Activated CD4-positive, alpha-beta T cell treated with anti-CD3 and anti-CD28 coated beads for 4 hours (primary cell): ENCODE results near the gene ZFP36.

Source experiments
- DNase-seq, 2 donors: peaks; one replicate each; pipeline ENCODE4 v3.0.0-alpha.2; 2020

Gene ZFP36

DNA sequence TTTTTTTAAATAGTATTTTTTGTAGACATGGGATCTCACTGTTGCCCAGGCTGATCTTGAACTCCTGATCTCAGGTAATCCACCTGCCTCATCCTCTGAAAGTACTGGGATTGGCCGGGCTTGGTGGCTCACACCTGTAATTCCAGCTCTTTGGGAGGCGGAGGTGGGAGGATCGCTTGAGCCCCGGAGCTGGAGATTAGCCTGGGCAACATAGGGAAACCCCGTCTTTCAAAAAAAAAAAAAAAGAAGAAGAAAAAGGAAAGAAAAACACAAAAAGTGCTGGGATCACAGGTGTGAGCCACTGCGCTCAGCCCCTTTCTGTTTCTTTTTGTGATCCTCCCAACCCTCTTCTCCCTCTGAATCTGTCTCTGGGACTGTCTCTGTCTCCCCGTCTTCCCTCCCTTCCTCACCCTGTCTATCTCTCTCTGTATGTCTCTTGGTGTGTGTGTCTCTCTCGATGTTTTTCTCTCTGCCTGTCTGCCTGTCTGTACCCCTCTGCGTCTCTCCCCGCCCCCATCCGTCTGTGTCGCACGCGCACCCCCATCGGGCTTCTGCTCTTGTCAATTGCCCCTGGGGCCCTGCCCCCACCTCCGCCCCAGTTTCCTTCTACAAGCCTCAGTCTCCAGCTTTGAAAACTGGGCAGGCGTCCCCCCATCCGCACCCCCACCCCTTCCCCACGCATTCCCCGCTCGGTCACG, 540 bp upstream of the ZFP36 start:
- peak; percentile 91 to 93 for DNase-seq

DNA sequence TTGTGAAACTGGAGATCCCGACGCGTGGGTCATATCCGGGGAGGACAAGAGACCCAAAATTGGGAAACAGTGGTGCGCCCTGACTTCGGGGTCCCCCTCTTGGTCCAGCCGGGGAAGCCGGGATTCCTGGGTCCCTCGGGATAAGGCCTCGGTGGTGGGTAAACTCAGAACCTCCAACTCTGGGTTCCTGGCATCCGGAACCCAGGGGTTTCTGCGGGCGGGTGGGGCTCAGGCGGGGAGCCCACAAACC, 688 bp downstream of the ZFP36 start:
- no peak for DNase-seq

DNA sequence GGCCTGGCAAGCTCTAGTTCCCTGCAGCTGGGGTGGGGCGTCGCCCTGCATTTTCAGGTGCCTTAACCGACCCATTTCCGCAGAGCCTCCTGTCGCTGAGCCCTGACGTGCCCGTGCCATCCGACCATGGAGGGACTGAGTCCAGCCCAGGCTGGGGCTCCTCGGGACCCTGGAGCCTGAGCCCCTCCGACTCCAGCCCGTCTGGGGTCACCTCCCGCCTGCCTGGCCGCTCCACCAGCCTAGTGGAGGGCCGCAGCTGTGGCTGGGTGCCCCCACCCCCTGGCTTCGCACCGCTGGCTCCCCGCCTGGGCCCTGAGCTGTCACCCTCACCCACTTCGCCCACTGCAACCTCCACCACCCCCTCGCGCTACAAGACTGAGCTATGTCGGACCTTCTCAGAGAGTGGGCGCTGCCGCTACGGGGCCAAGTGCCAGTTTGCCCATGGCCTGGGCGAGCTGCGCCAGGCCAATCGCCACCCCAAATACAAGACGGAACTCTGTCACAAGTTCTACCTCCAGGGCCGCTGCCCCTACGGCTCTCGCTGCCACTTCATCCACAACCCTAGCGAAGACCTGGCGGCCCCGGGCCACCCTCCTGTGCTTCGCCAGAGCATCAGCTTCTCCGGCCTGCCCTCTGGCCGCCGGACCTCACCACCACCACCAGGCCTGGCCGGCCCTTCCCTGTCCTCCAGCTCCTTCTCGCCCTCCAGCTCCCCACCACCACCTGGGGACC, 1.2 kb downstream of the ZFP36 start:
- DNase-seq, result peak; percentile 45 to 59

DNA sequence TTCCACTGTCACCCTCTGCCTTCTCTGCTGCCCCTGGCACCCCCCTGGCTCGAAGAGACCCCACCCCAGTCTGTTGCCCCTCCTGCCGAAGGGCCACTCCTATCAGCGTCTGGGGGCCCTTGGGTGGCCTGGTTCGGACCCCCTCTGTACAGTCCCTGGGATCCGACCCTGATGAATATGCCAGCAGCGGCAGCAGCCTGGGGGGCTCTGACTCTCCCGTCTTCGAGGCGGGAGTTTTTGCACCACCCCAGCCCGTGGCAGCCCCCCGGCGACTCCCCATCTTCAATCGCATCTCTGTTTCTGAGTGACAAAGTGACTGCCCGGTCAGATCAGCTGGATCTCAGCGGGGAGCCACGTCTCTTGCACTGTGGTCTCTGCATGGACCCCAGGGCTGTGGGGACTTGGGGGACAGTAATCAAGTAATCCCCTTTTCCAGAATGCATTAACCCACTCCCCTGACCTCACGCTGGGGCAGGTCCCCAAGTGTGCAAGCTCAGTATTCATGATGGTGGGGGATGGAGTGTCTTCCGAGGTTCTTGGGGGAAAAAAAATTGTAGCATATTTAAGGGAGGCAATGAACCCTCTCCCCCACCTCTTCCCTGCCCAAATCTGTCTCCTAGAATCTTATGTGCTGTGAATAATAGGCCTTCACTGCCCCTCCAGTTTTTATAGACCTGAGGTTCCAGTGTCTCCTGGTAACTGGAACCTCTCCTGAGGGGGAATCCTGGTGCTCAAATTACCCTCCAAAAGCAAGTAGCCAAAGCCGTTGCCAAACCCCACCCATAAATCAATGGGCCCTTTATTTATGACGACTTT, 2.0 kb downstream of the ZFP36 start:
- DNase-seq, result no peak

DNA sequence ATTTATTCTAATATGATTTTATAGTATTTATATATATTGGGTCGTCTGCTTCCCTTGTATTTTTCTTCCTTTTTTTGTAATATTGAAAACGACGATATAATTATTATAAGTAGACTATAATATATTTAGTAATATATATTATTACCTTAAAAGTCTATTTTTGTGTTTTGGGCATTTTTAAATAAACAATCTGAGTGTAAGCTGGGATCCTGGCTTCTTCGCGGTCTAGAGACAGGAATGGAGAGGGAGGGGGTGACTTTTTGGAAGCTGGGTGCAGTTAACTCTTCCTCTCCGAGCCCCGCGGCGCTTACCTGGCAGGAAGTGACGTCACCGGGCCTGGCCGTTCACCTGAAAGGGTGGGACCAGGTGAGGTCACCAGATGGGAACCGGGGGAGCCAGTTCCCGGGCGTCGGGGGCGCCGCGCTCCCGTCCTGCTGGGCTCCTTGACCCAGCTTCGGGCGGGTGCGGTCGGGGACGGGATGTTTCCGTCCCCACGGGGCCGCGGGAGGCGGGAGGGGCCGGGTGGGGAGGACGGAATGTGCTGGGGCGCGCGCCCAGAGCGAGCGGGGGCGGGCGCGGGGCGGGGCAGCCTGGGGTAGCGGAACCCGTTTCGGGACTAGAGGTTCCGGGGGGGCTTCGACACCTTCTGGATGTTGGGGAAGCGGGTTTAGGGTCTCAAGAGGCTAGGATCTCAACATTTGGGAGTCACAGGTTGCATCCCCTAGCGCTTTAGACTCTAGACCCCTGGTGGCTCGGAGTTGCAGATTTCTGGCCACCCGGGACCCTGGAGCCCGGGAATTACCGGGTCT, 2.8 kb downstream of the ZFP36 start:
- DNase-seq, result peak; percentile 84 to 89

DNA sequence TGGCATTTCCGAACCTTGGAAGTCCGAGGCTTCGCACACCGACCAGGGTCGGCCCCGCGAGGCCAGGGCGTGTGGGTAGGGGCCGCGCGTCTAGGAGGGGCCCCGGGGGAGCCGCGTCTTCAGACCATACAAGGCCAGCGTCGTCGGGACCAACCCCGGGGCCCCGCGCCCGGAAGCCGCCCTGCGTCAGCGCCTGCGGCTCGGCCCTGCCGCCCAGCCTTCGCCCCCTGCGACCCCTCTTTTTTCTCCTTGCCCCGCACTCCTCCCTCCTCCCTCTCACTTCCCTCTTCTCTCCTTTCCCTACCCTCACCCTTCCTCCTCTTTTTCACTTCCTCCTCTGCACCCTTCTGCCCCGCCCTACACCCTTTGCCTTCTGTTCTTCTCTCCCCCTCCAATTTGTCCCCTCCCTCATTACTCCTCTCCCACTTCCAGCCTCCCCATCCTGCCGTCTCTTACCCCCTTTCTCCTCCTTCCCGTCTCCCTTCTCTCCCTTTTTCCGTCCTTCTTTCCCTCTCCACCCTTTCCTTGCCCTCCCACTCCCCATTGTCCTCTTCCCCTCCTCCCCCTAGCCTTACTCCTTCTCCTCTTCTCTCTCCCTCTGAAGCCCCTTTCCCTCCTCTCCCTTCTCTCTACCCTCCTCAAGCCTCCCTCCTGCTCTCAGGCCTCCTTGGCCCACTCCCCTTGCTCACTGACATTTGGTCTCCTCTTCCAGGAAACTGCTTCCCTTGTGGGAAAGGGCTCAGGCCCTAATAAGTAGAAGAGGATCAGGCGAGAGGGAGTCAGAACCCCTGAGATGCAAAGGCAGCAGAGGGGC, 3.6 kb downstream of the ZFP36 start:
- peak; percentile 52 to 60 for DNase-seq

DNA sequence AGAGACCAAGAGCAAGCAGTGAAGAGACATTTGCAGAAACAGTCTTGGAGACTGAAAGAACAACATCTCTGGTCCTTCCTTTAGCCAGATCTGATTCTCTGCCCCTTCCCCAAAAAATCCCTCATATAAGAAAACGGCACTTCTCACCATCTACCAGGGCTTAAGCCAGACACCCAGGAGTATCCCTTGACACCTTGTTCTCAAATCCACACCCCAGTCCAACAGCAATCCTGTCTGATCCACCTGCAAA, 4.1 kb downstream of the ZFP36 start:
- no peak for DNase-seq

DNA sequence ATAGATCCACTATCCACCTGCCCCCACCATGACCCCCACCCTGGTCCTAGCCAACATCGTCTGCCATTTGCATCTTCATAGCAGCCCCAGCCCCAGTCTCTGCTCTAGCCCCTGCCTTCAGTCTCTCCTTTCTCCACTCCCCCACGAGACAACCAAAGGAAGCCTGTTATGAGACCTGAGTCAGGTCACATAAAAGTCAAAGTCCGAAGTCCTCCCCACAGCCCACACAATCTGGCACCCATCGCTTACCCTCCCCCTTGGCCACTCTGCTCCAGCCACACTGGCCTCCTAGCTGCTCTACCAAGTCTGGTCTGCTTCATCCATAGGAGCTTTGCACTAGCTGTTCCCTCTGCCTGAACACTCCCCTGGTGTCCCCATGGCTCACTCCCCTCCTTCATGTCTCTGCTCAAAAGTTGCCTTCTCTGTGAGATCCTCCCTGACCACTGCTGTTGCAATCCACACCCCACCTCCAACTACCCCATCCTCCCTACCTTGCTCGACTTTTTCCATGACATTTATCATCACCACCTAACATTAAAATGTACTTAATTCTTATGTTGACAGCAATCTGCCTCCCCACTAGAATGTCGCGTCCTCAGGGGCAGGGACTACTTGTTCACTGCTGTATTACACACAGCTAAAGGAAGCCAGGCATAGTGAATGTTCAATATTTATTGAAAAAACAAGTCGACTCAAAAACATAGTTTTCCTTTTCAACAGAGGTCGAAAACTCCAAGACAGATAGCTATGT, 4.6 kb downstream of the ZFP36 start:
- no peak for DNase-seq

DNA sequence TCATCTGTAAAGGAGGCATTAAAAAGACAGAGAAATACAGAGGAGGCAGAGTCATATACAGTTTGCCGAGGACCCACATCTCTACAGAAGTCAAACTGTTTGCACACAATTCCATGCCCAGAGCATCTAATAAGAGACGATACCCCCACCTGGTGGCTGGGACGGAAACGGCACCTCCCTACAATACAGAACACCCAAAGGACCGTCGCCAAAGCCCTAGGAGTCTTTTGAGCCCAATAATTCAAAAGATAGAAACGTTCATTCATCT, 5.1 kb downstream of the ZFP36 start:
- DNase-seq, result peak; percentile 90 to 96

DNA sequence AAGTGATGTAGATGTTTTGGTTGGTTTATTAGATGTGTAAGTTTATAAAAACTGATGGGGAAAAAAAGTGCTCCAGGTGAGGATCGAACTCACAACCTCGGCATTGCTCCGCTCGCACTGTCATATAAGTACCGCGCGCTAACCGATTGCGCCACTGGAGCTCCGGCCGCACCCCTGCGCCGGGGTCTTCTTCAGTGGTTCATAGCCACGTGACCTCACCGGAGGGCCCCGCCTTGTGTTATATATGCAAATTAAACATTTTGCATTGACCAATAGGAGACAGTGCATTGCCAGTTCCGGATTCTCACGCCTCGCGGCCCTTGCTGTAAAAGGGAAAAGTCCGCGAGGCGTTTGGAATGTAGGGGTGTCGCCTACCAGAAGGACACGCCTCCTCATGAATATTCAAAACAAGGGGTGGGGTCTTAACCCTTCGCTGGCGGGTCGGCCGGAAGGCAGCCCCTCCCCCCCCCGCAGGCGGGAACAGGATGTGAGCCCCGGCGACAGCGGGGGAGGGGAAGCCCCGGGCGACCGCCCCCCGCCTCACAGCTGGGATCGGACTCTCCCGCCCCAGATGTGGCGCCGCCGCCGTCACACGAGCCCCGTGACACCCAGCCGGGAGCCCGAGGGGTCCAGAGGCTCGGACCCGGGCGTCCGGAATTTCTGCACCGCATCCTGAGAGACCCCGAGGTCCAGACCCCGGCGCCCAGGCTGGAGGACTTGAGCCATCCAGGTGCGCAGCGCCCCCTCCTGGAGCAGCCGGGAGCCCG, 5.6 kb downstream of the ZFP36 start, which contains the start of gene PLEKHG2:
Gene PLEKHG2 (plus strand): TSS at position 570 of the 767 bp plus-strand sequence. CDS start 1,418 bp downstream, outside the sequence.
- DNase-seq, result peak; percentile 96 to 98

DNA sequence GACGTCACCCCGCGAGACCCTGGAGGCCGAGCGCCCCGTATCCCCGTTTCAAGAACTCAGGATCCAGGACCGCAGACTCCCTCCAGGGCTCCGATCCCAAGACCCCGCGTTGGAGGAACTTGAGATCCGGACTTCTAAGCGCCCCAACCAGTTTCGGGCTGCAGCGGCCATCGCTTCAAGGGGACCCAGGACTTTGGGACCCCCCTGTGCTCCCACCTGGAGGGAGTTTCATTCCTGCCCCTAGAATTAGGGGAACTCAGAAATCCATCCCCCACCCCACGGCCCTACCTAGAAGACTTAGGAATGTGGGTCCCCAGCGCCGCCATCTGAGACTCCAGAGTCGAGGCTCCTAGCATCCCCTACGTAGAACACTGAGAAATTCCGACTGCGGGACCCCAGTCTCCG, 6.2 kb downstream of the ZFP36 start:
- DNase-seq, result no peak

DNA sequence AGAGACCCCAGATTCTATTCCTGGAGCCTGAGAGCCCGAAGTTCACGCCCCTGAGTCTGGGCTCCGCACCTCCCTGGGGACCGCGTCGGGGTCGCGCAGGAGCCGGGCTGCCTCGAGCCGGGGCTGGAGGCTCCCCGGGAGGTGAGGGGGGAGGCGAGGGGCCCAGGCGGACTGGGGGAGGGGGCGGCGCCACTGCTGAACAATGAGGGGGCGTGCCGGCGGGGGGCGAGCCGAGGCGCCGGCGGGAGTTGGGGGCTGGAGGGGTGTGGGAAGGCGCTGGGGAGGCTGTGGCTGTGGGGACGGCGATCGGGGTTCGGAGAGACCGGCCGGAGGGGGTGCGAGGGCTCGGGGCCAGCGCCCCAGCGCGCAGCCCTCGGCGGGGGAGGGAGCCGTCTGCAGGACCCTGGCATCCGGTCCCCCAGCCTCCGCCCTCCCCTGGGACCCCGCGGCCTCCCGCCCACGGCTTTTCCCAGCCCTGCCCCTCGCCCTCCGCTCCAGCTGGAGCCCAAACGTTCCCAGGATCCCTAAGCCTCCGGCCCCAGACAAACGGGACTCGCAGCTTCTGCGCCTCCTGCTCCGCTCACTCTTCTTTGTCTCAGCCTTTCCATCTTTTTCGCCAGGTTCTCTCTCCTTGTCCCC, 6.7 kb downstream of the ZFP36 start:
- DNase-seq, result peak in 1 of 2 donors; percentile 47

DNA sequence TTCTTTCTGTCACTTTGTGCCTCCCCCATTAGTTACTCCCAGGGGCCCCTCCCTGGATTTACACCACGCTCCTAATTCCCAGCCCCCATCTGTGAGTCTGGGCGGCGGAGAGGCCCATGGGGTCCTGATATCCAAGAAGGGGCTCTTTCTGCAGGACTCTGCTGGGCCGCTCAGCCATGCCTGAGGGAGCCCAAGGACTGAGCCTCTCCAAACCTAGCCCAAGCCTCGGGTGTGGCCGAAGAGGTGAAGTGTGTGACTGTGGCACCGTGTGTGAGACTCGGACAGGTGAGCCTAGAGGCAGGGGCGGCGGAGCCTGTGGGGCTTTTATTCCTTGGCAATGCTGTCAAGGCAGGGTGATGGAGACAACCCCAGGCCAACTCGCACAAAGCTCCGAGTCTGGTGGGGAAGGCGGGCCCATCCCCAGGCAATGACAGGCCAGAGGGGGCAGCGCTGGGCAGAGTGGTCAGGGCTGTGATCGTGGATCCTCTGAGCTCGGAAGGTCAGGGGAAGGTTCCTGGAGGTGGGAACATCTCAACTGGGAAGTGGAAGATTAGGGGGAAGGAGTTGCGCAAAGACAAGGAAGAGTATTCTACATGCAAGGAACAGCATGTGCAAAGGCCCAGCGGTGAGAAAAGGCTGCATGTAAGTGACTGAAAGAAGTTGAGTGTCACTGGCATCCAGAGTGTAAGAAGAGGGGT, 7.4 kb downstream of the ZFP36 start:
- no peak for DNase-seq

DNA sequence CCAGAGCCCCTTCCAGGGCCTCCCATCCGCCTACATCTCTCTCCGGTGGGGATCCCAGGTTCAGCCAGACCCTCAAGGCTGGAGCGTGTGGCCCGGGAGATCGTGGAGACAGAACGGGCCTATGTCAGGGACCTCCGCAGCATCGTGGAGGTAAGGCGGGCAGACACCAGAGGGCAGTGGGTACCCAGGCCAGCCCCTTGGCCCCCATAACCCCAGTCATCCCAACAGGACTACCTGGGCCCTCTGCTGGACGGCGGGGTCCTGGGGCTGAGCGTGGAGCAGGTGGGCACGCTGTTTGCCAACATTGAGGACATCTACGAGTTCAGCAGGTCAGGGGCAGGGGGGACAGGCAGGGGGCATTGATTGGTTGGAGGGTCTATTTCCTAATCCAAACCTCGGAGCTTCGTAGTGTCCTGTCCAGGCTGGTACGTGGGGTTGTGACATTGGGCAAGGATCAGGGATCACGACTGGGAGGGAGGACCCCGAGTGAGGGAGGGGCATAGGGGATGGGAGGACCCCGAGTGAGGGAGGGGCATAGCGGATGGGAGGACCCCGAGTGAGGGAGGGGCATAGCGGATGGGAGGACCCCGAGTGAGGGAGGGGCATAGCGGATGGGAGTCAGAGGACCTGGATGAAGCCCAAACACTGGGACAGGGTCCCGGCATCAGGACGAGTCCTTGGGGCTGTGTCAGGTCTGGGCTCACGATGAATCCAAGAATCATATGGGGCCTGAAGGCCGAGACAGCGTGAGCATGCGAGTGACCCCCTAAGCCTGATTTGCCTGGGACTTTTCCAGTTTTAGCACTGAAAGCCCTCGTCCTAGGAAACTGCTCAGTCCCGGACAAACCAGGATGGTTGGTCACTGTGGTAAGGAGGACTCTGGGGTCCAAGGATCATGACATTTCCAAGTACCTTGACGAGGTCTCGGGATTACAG, 8.7 kb downstream of the ZFP36 start:
- DNase-seq, result no peak

DNA sequence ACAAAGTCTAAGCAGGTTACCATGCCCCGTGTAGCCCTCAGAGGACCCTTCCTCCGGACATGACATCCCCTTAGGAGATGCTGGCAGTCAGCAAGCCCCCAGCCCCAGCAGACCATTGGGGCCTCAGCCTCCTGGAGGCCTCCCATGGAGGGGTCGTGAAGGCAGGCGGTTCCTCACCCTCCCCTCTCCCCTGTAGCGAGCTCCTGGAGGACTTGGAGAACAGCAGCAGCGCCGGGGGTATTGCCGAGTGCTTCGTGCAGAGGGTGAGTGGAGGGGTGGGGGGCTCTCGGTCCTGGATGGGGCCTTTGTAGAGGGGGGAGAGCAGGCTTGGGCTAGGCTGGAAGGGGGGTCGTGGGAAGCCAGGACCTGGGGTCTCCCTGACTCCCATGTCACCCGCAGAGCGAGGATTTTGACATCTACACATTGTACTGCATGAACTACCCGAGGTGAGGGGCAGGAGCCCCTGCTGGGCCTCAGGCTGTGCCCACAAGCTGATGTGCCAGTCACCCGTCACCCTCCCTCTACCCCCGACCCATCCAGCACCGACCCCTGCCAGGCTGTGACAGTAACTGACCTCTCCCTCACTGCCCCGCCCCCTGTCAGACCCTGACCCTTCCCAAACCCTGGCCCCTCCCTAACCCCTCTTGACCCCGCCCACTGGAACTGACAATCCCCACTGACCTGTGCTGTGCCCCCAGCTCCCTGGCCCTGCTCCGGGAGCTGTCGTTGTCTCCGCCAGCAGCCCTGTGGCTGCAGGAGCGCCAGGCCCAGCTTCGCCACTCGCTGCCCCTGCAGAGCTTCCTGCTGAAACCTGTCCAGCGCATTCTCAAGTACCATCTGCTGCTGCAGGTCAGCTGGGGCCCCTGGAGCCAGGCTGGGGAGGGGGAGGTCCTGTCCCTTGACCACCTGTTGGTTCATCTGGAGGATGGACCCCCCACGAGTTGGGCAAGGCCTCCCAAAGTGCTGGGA, 9.8 kb downstream of the ZFP36 start:
- no peak for DNase-seq

DNA sequence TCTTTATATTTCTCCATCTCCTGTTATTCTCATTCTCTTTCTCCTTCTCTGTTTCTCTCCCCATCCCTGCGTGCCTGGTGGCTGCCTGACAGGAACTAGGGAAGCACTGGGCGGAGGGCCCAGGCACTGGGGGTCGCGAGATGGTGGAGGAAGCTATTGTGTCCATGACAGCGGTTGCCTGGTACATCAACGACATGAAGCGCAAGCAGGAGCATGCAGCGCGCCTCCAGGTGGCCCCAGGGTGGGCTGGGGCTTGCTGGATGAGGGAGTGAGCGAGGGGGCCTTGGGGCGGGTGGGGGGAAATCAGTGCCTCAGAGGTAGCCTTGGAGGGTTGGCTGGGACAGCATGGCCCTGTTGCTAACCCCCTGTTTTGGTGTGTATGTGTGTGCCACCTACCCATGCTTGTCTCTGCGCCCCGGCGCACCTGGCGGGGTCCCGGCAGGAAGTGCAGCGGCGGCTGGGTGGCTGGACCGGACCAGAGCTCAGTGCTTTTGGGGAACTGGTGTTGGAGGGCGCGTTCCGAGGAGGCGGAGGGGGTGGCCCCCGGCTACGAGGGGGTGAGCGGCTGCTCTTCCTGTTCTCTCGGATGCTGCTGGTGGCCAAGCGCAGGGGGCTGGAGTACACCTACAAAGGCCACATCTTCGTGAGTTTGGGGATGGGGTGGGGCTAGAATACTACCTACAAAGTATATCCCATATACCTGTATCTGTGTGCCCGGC, 11.0 kb downstream of the ZFP36 start:
- DNase-seq, result no peak

DNA sequence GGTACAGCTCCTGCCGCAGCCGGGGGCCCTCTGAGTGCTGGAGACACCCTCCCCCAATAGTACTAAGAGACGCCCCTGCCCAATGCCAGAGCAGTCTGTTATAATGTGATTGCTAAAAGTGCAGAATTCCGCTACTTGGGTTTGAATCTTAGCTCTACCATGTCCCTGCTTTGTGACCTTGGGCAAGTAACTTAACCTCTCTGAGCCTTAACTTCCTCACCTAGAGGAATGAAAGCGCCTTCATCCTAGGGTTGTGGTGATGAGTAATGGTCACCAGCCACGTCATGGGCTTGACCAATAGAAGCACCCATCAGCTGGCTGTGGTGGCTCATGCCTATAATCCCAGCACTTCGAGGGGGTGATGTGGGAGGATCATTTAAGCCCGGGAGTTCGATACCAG, 12.4 kb downstream of the ZFP36 start:
- no peak for DNase-seq
